Neuron (in vitro differentiated cells): ENCODE data around the gene ZNF189.

Experiments
- H2AFZ ChIP-seq: one replicate; pipeline ENCODE4 v1.6.1; 2013; ENCODE audit warnings: low read depth, mild to moderate bottlenecking, inconsistent platforms, low read length, moderate library complexity
- H3K27me3 ChIP-seq: one replicate; pipeline ENCODE4 v1.6.1; 2013; ENCODE audit warnings: low read length; ENCODE audit not compliant: insufficient read depth
- H3K36me3 ChIP-seq: one replicate; pipeline ENCODE4 v1.6.1; 2013; ENCODE audit warnings: low read length; ENCODE audit not compliant: insufficient read depth
- H3K4me1 ChIP-seq: one replicate; pipeline ENCODE4 v1.6.1; 2013; ENCODE audit warnings: low read length; ENCODE audit not compliant: insufficient read depth
- H3K4me3 ChIP-seq: 2 replicates; pipeline ENCODE4 v1.5.1; 2013; ENCODE audit warnings: mild to moderate bottlenecking, low read length, moderate library complexity
- H3K9me3 ChIP-seq: one replicate; pipeline ENCODE4 v1.6.1; 2013; ENCODE audit warnings: low read length

ZNF189 gene

GRCh38 chr9:101453776-101454570 lies 55.3 kb downstream of the ZNF189 start:
- Histone ChIP-seq H2AFZ (no peak overlapping the region), H3K4me1 (no peaks in the 10 kb centered on the region), H3K4me3 (no peak overlapping the region), H3K9me3 (no peaks in the 10 kb centered on the region), H3K36me3 (no peaks in the 10 kb centered on the region), H3K27me3 (no peaks in the 10 kb centered on the region)

GRCh38 chr9:101455656-101456240 lies 57.1 kb downstream of the ZNF189 start:
- H3K27me3 ChIP-seq, result no peaks in the 10 kb centered on the region
- no peaks in the 10 kb centered on the region for H3K36me3 ChIP-seq
- no peaks in the 10 kb centered on the region for H3K9me3 ChIP-seq
- H3K4me3 ChIP-seq, result no peak overlapping the region
- H3K4me1 ChIP-seq, result no peaks in the 10 kb centered on the region
- H2AFZ ChIP-seq, result no peak overlapping the region

GRCh38 chr9:101457003-101457402 lies 58.4 kb downstream of the ZNF189 start:
- H2AFZ ChIP-seq, result no peak overlapping the region

DNA sequence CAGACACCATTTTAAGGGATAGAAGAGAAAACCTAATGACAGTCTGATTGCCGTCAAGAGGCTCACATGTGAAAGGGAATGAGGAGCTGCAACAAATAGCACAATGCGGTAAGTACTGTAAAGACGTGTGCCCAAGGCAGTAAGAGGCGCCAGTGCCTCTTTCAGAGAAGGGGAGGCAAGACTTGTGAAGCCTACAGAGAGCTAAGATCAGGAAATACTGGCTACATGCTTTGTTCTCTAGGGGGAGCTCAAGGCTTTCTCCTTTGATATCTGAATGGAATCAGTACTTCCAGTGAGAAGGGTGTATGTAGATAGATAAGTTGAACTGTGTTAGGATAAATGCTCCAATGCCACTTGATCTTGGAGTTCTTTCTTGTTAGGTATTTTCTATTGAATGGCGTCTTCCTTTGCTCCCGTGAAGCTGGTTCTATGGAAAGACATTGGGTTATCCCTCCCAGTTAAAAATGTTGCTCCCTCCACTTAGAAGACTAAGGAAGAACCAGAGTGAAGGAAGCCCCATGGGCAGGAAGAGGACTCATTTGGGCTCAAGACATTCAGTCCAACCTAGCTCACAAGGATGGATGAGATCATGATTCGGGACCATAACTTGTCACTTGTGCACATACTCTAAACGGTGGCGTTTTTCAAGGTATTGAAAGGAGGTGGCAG lies 60.4 kb downstream of the ZNF189 start:
- peaks cover 4% of the 10 kb centered on the region for H3K4me1 ChIP-seq
- no peaks in the 10 kb centered on the region for H3K9me3 ChIP-seq
- no peaks in the 10 kb centered on the region for H3K36me3 ChIP-seq
- H3K27me3 ChIP-seq, result no peaks in the 10 kb centered on the region
- no peak overlapping the region for H3K4me3 ChIP-seq
- no peak overlapping the region for H2AFZ ChIP-seq

More at GRCh38 chr9:101457003-101457402, 58.4 kb downstream of the ZNF189 start:
- Histone ChIP-seq H3K27me3 (no peaks in the 10 kb centered on the region), H3K36me3 (no peaks in the 10 kb centered on the region), H3K9me3 (no peaks in the 10 kb centered on the region), H3K4me1 (no peaks in the 10 kb centered on the region), H3K4me3 (no peak overlapping the region)
